Heart left ventricle (tissue), 16 donors: ENCODE data around the gene MRTFA. TPM values are rescaled to one million over a fixed set of nuclear protein-coding genes. Genes with fewer than 3 reads are reported as not detected.

Experiments used
- ATAC-seq, 4 donors: fragments of 200-7000 bp; cut with Tn5 transposase; one replicate each; pipeline ENCODE4 v1.9.1; 2020 to 2022; ENCODE audit warnings: moderate library complexity in 4 of 4, mild to moderate bottlenecking in 3 of 4, moderate number of reproducible peaks in 1 of 4
- DNase-seq, 5 donors: peaks; one replicate each; pipeline ENCODE4 v3.0.0-alpha.2; 2020
- H3K27ac ChIP-seq, 12 donors: fragments of 200-600 bp; sonication (generic) in 4 of 12; one replicate each; pipeline versions ENCODE4 v1.5.0 to v1.8.0; 2016 to 2022; ENCODE audit warnings: mild to moderate bottlenecking in 2 of 12
- H3K27me3 ChIP-seq, 9 donors: fragments of 200-600 bp; sonication (generic) in 2 of 9; one replicate each; pipeline versions ENCODE4 v1.5.1 to v1.8.0; 2016 to 2022; ENCODE audit warnings: mild to moderate bottlenecking in 3 of 9
- H3K36me3 ChIP-seq, 9 donors: fragments of 200-600 bp; sonication (generic) in 2 of 9; one replicate each; pipeline versions ENCODE4 v1.5.0 to v1.8.0; 2018 to 2022; ENCODE audit warnings: mild to moderate bottlenecking in 2 of 9
- H3K4me1 ChIP-seq, 12 donors: fragments of 200-600 bp; sonication (generic) in 4 of 12; one replicate each; pipeline versions ENCODE4 v1.5.0 to v1.8.0; 2016 to 2022; ENCODE audit warnings: mild to moderate bottlenecking in 3 of 12
- H3K4me3 ChIP-seq, 12 donors: fragments of 200-600 bp; sonication (generic) in 4 of 12; one replicate each; pipeline versions ENCODE4 v1.5.0 to v1.8.0; 2017 to 2022; ENCODE audit warnings: mild to moderate bottlenecking in 9 of 12, moderate library complexity in 4 of 12
- H3K9me3 ChIP-seq, 12 donors: fragments of 200-600 bp; sonication (generic) in 4 of 12; one replicate each; pipeline versions ENCODE4 v1.5.0 to v1.8.0; 2016 to 2022; ENCODE audit warnings: mild to moderate bottlenecking in 1 of 12
- POLR2A ChIP-seq, 2 donors: fragments of 450-650 bp; IDR thresholded peaks; one replicate each; pipeline ENCODE4 v1.6.1; 2017; ENCODE audit warnings: antibody characterized with exemption in 2 of 2, mild to moderate bottlenecking in 2 of 2, moderate library complexity in 2 of 2
- WGBS, 4 donors: extraction: QIAGEN DNeasy Blood & Tissue Kit in 2 of 4; methylation state at CpG; one replicate each; pipeline versions ENCODE4 v1.1.5 to v1.1.7; 2013 to 2018; 5-methylcytosine and 5-hydroxymethylcytosine counted together
- intact Hi-C, 10 donors: fragments of 100-400 bp; cut with DNase I; formaldehyde crosslinking; loops; one replicate each; pipeline versions ENCODE4 v1.11.1 to v1.14.2; 2022
- polyA plus RNA-seq, 2 donors: library from polyadenylated mRNA; stranded (reverse); fragments of 200-250 nt; gene quantifications; one replicate each; pipeline ENCODE4 v1.2.3, GENCODE V29; 2013
- total RNA-seq, 9 donors: library from RNA; depleted of rRNA in 2 of 9; stranded (reverse); fragments of >200 nt in 2 of 9; fragmentation: NEBNext Ultra II Directional in 3 of 9; extraction: Animal tissue kit (Norgen Biotek cat#: 25700) in 3 of 9; gene quantifications; one replicate each; pipeline versions ENCODE4 v1.1.0 to v1.2.4, GENCODE V29; 2016 to 2023
- TF ChIP-seq, protein P1 (sequence below), 12 donors: fragments of 200-600 bp; sonication (generic) in 4 of 12; IDR thresholded peaks; one replicate each; pipeline versions ENCODE4 v1.5.0 to v1.8.0; 2018 to 2022; ENCODE audit warnings: antibody characterized with exemption in 12 of 12, mild to moderate bottlenecking in 5 of 12
- donor health status: ischemic (EF 13 %, LVEDD 7.1; RV severe dilation, severe dysfunction).
- donor health status: healthy with polysubstance abuse.
- donor health status: DM: no; HTN: yes; CAD: no.
- donor health status: DM: no; HTN: no; CAD: no.
- donor health status: ischemic (EF 25% LVEDD 6.9; RV normal size, moderate dysfunction).
- donor health status: ischemic (EF 25% LVEDD 5.7; RV mildly dilated, moderate dysfunction).
- donor health status: healthy.
- donor health status: DM: yes; HTN: yes; CAD: no.
- donor health status: ischemic (EF 35%, LVEDD 5.7; RV mildly dilated, moderate dysfunction).
- donor health status: nonischemic (EF 11% LVEDD 7.7; RV severe dilation, severe dysfunction).
- donor health status: DM: yes; HTN: yes; CAD: no.
- donor health status: PGD.
- donor health status: ischemic (EF 29% LVEDD 5.4; RV normal size, mild dysfunction).
- donor health status: nonischemic (EF 23%, LVEDD 6.1; RV moderate dilation, normal function).

The MRTFA gene
- total and polyA plus RNA-seq, 11 donors = 14.0 to 52.6 (median 26.9) TPM

DNA sequence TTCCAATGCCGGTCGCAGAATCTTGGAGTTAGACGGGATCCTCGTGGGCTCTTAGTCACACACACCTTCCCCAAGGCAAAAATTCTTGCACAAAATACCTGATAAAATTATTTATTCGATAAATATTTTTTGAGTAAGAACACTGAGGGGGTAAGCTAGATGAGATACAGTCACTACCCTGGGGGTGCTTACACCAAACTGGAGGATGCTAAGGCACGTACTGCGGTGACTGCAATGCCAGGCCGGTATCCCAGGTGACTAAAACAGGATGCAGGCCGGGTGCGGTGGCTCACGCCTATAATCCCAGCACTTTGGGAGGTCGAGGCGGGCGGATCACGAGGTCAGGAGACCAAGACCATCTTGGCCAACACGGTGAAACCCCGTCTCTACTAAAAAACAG lies 1.7 kb upstream of the MRTFA start:
- WGBS, 4 donors = 94 to 98% (median 96%) methylated on average over 17 of the region's 17 CpGs
- no peak for TF ChIP-seq POLR2A (IDR thresholded peaks at IDR 0.05)
- TF ChIP-seq, protein P1, sequence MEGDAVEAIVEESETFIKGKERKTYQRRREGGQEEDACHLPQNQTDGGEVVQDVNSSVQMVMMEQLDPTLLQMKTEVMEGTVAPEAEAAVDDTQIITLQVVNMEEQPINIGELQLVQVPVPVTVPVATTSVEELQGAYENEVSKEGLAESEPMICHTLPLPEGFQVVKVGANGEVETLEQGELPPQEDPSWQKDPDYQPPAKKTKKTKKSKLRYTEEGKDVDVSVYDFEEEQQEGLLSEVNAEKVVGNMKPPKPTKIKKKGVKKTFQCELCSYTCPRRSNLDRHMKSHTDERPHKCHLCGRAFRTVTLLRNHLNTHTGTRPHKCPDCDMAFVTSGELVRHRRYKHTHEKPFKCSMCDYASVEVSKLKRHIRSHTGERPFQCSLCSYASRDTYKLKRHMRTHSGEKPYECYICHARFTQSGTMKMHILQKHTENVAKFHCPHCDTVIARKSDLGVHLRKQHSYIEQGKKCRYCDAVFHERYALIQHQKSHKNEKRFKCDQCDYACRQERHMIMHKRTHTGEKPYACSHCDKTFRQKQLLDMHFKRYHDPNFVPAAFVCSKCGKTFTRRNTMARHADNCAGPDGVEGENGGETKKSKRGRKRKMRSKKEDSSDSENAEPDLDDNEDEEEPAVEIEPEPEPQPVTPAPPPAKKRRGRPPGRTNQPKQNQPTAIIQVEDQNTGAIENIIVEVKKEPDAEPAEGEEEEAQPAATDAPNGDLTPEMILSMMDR (IDR thresholded peaks at IDR 0.05) = no peak
- Histone ChIP-seq H3K27ac (peak overlapping the region in 1 of 12 donors; percentile 95), H3K9me3 (no peaks in the 10 kb centered on the region), H3K36me3 (no peaks in the 10 kb centered on the region), H3K4me1 (peaks cover 0 to 40% (median 23%) of the 10 kb centered on the region in 12 donors), H3K27me3 (no peaks in the 10 kb centered on the region), H3K4me3 (peak overlapping the region in 1 of 12 donors; percentile 92)
- no peak for ATAC-seq
- intact Hi-C loops = loop anchor here in 3 of 10 donors (5.0 kb wide), 5 partner anchors 41 to 1106 kb away; partner anchors contain the start of gene RPS19BP1 (in 1 of the 3)
- DNase-seq = no peak

DNA sequence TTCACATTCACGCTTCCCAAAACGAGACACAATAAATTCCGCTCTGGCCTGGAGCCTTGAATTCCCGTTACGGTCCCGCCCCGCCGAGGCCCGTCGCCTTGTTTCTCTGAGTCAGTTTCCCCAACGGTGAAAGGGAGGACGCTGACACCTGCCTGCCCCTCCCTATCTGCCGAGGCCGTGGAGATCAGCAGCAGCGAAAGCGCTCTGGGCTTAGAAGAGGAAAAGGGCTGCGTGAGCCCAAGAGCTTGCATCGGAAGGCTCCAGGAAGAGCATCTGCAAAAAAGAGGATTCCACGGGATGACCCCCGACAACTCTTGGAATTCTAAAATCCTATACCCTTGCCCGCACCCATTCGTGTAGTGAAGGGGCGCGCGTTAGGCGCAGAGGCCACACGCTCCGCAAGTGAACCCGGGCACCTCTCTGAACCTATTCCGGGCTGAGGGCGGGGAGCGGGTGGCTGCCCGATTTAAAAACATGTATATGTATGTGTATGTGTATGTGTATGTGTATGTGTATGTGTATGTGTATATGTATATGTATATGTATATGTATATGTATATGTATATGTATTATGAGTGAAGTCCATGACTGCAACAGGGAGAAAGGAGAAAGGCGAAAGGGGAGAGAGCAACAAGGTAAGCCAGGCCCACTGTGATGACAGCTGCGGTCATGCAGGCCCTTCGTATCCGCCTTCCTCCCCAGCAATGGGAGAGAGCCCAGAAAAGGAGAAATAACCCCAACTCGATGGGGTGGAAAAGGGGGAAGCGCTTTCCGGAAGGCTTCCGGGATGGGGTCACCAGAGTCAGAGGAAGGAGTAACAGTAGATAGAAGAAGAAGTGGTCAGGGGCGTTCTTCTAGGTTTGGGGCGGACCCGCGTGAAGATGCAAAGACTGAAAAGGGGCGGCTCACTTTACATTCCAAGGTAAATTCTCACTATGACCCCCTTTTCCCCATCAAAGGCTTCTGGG lies 948 bp upstream of the MRTFA start:
- TF ChIP-seq, protein P1 (IDR thresholded peaks at IDR 0.05) = no peak
- TF ChIP-seq POLR2A (IDR thresholded peaks at IDR 0.05) = no peak
- H3K4me3 ChIP-seq = peak overlapping the region; percentile 48 to 99 (median 92)
- H3K27me3 ChIP-seq = no peaks in the 10 kb centered on the region
- H3K27ac ChIP-seq = peak overlapping the region; percentile 75 to 95 (median 91)
- WGBS, 4 donors = 20 to 29% (median 23%) methylated on average over 34 to 46 of the region's 46 CpGs
- H3K9me3 ChIP-seq = no peaks in the 10 kb centered on the region
- intact Hi-C loops = loop anchor here in 3 of 10 donors (5.0 kb wide), 5 partner anchors 40 to 1105 kb away; partner anchors contain the start of gene RPS19BP1 (in 1 of the 3)
- peaks cover 0 to 48% (median 26%) of the 10 kb centered on the region in 12 donors for H3K4me1 ChIP-seq
- H3K36me3 ChIP-seq = no peaks in the 10 kb centered on the region
- ATAC-seq (peak; percentile 12 to 47 (median 23)), DNase-seq (peak; percentile 45 to 80 (median 56))

DNA sequence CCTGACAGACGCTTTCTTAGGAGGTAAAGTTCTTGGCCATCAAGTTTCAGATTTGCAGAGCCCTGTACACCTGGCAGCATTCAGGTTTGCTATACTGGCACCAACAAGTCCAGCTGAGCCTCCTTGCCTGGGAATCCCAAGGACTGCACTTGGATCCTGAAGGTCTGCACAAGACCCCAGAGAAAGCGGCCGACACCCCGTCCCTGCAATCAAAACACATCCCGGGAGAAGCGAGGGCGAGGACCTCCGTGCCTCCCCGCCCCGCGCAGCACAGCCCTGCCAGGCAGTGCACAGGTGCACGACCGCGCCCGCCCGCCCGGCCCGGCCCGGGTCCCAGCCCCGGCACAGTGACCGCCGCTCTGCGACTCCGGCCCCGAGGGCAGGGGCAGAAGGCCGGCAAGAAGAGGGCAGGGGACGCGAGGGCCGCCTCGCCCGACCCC lies 559 bp downstream of the MRTFA start:
- TF ChIP-seq POLR2A (IDR thresholded peaks at IDR 0.05) = no peak
- TF ChIP-seq, protein P1 (IDR thresholded peaks at IDR 0.05) = no peak
- peak in 2 of 4 donors; percentile 11 to 13 for ATAC-seq
- 0 to 1% (median 1%) methylated on average over 1 to 31 of the region's 31 CpGs for WGBS, 4 donors

More for the DNA sequence above, 559 bp downstream of the MRTFA start:
- Histone ChIP-seq H3K27me3 (no peaks in the 10 kb centered on the region), H3K27ac (peak overlapping the region; percentile 73 to 95 (median 90)), H3K4me1 (peaks cover 0 to 52% (median 26%) of the 10 kb centered on the region in 12 donors), H3K4me3 (peak overlapping the region; percentile 73 to 99 (median 92)), H3K36me3 (no peaks in the 10 kb centered on the region), H3K9me3 (no peaks in the 10 kb centered on the region)
- intact Hi-C loops = loop anchor here in 3 of 10 donors (5.0 kb wide), 5 partner anchors 39 to 1104 kb away; partner anchors contain the start of gene RPS19BP1 (in 1 of the 3)
- peak in 2 of 5 donors; percentile 25 to 34 for DNase-seq
